Embryonic facial prominence (tissue), 1 donor: ENCODE data around the gene FBRSL1.

Experiments
- DNase-seq: peaks from one replicate; pipeline ENCODE4 v3.0.0-alpha.2; 2016; ENCODE audit errors: extremely low spot score

FBRSL1 gene

GRCh38 chr12:132541200-132541599 lies 51.2 kb downstream of the FBRSL1 start:
- DNase-seq = no peak

DNA sequence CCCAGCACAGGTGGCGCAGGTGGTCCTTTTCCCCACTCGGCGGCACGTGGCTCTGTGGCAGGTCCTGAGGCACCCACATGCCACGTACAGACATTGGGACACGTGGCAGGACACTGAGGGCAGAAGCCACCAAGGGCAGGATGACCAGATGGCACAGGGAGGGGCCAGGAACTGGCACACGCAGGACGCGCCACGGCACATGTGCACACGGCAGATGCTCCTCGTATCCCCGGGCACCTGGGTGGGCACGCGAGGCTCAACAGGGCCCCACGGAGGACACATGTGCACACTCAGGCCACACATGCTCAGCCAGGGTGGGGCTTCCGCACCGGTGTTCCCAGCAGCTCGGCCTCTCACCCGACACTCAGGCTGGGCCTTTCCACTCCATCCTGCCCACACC lies 52.0 kb downstream of the FBRSL1 start:
- DNase-seq = no peak

DNA sequence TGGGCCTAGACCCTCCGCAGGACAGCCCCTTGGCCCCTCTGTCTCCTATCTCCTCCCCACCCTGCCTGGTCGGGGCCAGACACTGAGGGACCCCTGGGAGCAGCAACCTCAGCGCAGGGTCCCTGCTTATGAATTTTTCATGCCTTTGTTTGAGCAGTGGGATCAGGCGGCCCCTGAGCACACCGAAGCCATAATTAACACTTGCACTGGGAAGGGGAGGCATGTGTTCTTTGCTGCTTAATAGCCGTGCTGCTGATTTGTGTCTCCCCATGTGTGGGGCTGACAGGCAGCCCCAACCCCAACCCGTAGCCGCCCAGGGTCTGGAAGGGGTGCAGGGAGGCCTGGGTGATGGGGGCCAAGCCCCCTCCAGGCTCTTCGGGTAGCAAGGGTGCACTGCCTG lies 52.7 kb downstream of the FBRSL1 start:
- no peak for DNase-seq

DNA sequence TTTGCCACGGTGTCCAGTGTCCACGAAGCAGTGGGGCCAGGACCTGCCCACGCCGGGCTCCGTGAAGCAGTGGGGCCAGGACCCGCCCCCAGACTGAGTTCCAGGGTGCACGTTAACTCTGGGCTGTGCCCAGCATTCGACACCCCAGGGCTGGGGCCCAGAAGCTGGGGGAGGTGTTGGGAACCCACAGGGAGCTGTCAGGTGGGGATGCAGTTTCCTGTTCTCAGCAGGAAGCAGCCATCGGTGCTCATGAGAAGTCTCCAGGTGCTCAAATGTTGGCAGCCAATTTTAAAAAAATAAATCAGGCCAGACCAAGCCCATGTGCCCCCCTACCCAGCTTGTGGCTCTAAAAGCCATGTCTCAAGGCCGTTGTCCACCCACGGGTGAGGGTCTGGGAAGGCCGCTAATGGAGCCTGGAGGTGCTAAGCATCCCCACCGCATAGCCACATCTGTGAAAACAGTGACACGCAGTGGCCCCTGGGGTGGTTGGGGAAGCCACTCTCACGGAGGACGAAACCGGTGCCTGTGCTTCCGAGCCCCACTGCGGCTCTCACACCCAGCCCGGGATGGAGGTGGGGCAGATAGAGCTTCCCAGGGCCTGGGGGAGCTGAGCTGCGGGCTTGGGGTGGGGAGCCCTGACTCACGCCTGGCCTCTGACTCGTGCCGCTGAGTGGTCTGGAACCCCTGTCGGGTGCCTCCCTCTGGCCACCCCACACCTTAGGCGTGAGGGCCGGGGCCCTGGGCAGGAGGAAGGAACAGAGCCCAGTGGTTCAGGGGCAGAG lies 53.5 kb downstream of the FBRSL1 start:
- DNase-seq = no peak

- DNase-seq = no peak
Measured at GRCh38 chr12:132544080-132544397, 54.1 kb downstream of the FBRSL1 start.

DNA sequence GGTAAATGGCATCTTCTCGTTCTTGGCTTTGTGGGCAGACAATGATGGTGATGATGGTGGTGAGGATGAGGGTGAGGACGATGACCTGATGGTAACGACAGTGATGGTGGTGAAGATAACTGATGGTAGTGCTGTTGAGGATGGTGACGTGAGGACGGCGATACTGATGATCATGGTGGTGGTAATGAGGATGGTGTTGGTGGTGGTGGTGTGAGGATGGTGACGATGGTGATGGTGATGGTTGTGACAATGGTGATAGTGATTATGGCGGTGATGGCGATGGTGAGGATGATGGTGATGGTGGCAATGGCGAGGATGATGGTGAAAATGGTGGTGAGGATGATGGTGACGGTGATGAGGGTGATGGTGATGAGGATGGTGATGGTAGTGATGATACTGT lies 54.5 kb downstream of the FBRSL1 start:
- no peak for DNase-seq

DNA sequence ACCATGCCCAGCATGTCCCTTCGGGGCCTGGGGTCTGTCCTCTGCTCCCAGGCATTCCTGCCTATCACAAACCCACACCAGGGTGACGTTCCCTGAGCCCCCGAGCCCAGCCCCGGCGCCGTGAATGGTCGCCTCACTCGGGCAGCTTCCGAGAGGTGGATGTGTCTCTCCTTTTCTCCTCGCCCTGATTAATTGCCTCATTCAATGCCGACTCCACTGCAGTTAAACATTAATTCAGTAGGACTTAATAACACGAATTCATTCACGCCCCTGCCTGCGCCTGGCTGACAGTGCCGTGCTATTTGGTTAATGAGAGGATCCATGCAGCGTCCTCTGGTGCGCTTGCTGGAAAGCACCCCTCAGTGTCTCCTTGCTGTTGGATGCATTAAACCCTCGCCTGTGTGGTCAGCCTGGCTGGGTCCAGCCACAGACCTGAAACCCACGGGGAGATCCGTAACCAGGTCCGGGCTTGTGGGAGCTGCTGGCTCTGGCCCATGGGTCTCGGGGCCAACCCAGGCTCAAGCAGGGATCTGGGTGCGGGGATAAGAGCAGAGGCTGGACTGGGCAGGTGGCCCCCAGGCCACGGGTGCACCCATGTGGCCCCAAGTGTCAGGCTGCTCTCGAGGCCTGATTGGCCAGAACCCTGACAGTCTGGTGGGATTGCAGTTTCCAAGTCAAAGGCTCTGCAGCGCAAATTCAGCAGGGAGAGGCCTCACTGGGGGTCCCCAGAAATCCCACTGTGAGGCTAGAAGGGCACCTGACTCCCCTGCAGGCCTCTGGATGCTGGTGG lies 55.4 kb downstream of the FBRSL1 start:
- no peak for DNase-seq

- DNase-seq = no peak
Measured at GRCh38 chr12:132545955-132546354, 56.0 kb downstream of the FBRSL1 start.

DNA sequence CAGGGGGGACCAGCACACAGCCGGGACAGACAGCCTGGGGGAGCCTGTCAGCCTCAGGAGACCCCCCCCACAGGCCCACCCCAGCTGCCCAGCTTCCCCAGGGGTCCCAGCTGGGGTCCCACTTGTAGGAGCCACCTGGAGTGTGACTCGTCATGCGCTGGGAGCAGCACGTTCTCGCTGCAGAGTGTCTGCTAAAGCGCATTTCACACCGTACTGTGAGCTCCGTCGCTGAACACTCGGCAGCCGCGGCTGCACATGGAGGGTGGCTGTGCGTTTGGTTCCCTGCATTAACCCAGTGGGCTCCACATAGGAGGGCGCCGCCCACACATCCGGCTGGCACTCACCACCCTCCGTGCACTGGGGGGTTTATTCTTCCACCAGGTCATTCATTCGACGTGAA lies 56.7 kb downstream of the FBRSL1 start:
- DNase-seq = no peak

DNA sequence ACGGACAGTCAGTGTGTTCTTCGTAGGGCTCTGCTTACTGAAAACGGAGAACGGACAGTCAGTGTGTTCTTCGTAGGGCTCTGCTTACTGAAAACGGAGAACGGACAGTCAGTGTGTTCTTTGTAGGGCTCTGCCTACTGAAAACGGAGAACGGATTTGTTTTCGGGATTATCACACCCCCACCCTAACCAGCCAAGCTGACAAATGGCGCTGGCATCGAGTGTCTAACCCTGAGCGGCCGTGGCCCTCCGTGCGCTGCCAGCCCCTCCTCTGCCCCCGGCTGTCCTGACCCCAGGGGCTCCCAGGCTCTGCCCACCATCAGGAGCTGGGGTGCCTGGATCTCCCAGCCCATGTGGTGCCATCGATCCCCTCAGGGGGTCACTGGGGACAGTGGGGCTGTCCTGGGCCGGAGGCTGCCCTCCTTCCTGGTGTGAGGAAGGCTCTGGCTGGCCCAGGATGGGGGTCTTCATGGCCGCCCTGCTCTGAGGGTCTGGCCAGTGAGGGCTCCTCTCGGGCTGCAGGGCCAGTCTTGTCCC lies 57.3 kb downstream of the FBRSL1 start:
- DNase-seq = no peak

GRCh38 chr12:132548430-132549058 lies 58.6 kb downstream of the FBRSL1 start:
- DNase-seq = no peak

- DNase-seq = no peak
Measured at GRCh38 chr12:132549059-132549458, 59.1 kb downstream of the FBRSL1 start.

DNA sequence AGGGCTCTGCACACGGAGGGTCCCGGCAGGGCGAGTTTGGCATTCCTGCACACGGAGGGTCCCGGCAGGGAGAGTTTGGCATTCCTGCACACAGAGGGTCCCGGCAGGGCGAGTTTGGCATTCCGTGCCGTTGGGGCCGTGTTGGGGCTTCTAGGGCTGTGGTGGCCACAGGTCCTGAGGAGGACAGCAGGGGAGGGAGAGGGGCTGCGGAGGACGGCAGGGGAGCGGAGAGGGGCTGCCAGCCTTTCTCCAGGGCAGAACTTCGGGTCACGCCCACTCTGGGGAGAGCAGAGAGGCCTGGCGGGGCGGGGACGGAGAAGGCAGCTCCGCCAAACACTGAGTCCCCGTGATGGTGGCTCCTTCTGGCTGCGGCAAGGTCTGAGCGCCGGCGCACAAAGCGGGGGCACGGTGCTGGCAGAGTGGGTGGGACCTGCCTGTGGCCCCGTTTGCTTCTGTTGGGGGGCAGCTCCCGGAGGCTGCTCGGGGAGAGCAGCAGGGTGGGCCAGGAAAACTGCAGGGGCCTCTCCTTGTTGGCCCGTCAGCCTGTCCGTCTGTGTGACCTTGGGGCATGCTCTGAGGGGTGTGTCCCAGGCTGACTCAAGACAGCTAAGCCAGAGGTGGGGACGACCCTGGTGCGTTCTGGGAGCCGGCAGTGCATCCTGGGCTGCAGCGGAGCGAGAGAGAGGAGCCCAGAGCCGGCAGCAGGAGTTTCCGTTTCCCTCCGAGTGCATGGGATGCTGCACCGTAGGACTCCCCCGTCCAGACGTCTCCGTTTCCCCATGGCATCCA lies 60.3 kb downstream of the FBRSL1 start:
- DNase-seq = no peak

- DNase-seq = no peak
Measured at GRCh38 chr12:132550830-132551640, 61.1 kb downstream of the FBRSL1 start.

DNA sequence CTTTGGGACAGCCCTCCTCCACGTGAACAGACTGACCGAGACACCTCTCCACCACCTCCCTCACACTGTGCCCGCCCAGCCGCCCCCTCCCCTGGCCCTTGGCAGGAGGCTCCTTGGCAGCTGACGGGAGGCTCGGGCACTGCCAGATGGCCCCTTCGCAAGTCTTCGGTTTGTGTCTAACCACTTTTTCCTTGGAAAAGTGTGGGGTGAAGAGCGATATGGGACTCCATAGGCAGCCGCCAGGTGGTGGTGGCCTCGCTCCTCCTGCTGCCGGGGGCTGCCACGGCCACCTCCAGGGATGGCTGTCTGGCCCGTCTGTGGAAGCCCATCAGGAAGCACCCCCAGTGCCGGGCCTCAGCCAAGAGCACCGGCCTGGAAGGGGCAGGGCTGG lies 61.7 kb downstream of the FBRSL1 start:
- no peak for DNase-seq

DNA sequence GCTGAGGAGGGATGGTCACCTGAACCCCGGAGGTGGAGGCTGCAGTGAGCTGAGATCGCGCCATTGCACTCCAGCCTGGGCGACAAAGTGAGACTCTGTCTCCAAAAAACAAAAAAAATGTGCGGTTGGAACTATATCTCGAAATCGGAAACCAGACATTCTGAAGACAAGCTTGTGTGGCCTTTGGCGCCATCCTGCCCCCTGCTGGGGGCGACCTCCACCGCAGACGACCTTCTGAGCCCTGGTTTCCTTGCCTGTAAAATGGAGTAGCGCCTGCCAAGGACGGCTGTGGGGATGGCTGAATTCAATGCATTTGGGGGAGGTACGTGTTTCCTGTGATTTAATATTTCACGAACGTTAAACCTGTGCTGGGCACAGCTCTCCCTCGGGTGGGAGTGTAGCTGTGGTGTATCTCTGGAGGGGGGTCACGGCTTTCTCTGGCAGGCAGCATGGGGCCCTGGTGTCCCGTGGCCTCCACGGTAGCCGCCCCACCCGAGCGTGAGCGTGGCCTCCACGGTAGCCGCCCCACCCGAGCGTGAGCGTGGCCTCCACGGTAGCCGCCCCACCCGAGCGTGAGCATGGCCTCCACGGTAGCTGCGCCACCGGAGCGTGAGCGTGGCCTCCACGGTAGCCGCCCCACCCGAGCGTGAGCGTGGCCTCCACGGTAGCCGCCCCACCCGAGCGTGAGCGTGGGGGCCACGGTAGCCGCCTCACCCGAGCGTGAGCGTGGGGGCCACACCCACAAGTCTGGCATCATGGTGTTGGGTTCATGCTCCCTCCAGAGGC lies 65.1 kb downstream of the FBRSL1 start:
- no peak for DNase-seq

DNA sequence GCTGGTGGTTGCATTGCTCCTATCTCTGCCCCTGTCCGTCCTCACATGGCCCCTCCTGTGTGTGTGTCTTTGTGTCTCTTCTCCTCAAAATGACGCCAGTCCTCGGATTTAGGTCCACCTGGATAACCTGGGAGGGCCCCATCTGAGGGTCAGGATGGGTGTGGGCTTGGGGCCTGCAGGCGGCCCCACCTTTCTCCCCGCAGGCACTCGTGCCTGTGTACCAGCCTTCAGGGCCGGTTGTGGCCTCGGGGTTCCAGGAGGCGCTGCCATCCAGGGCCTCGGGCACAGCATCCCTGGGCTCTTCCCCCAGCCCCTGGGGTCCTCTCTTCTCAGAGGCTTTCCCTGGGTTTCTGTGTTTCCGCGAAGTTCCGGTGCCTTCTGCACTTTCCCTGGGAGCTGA lies 65.7 kb downstream of the FBRSL1 start:
- DNase-seq = no peak

- DNase-seq = no peak
Measured at GRCh38 chr12:132556216-132556615, 66.3 kb downstream of the FBRSL1 start.

DNA sequence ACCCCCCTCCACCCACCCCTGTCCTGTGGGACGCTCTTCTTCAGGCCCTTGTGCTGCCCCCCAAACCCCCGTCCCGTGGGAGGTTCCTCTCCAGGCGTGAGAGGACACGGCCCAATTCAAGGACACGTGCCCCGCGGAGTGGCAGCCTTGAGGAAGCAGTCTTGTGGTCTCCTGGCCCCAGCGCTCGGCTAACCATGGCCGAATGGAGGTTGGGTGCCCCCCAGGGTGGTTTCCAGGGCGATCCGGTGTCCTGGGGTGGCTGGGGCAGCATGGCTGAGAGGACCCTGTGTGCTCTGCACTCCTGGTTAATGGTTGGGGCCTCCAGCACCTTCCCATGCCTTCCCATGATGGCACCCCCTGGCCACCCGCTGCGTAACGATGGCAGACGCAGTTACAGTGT lies 66.8 kb downstream of the FBRSL1 start:
- no peak for DNase-seq

DNA sequence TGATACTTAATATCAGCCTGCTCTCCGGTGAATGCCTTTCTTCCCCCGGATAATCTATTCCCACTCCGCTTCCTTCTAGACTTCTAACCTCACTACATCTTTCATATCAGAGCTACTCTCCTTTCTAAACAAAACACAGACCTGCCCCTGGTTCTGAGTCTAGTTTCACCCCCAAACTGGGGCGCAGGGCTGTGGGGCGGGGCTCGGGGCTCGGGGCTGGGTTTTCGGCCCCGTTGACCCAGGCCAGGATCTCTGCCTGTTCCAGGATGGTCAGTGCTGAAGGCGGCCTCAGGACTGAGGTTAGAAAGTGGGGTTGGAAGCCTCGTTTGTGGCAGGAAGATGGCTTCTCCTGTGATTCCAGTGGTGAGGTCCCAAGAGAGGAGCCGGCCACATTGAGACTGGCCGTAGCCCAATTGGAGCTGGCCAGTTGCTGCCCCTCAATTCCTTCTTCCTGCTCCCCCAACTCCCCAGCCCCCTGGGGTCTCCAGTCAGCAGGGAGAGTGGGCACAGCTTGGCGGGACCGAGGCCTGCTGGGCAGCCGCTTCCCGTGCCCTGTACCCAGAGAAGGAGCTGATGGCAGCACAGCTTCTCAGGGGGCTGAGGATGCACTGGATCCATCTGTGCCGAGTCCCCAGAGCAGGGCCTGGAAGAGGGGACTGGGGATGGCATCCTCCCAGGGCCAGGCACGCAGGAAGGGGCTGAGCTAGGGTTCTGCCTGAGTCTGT lies 67.5 kb downstream of the FBRSL1 start:
- DNase-seq = no peak
